Aorta (tissue), 5 donors: Measurements from ENCODE around the gene SLC44A4. TPM values are rescaled to one million over a fixed set of nuclear protein-coding genes. Genes with fewer than 3 reads are reported as not detected.

Source experiments
- ATAC-seq: fragments of 200-7000 bp; cut with Tn5 transposase; one replicate; pipeline ENCODE4 v1.9.1; 2022; ENCODE audit warnings: moderate library complexity; ENCODE audit not compliant: low FRiP score
- DNase-seq, 2 donors: peaks; one replicate each; pipeline ENCODE4 v3.0.0-alpha.2; 2020
- H3K27ac ChIP-seq, 2 donors: one replicate each; pipeline ENCODE4 v1.5.1; 2013; ENCODE audit warnings: low read length in 2 of 2, mild to moderate bottlenecking in 2 of 2, moderate library complexity in 2 of 2, control low read depth in 1 of 2, inconsistent platforms in 1 of 2, low read depth in 1 of 2
- H3K27me3 ChIP-seq, 2 donors: one replicate each; pipeline ENCODE4 v1.6.1; 2013; ENCODE audit warnings: control low read depth in 1 of 2, low read length in 1 of 2, mild to moderate bottlenecking in 1 of 2, moderate library complexity in 1 of 2; ENCODE audit not compliant: insufficient read depth in 2 of 2, control insufficient read depth in 1 of 2
- H3K36me3 ChIP-seq, 2 donors: one replicate each; pipeline ENCODE4 v1.6.1; 2013; ENCODE audit warnings: control low read depth in 1 of 2, low read length in 1 of 2, mild to moderate bottlenecking in 1 of 2; ENCODE audit not compliant: insufficient read depth in 2 of 2, control insufficient read depth in 1 of 2
- H3K4me1 ChIP-seq, 2 donors: one replicate each; pipeline ENCODE4 v1.6.1; 2013; ENCODE audit warnings: low read length in 2 of 2, control low read depth in 1 of 2, mild to moderate bottlenecking in 1 of 2, moderate library complexity in 1 of 2; ENCODE audit not compliant: insufficient read depth in 2 of 2, control insufficient read depth in 1 of 2
- H3K4me3 ChIP-seq, 2 donors: one replicate each; pipeline ENCODE4 v1.5.1; 2013; ENCODE audit warnings: low read length in 2 of 2, control low read depth in 1 of 2, mild to moderate bottlenecking in 1 of 2
- H3K9me3 ChIP-seq: one replicate; pipeline ENCODE4 v1.6.1; 2013; ENCODE audit warnings: mild to moderate bottlenecking, low read length; ENCODE audit not compliant: control insufficient read depth
- WGBS, 2 donors: extraction: QIAGEN DNeasy Blood & Tissue Kit; methylation state at CpG; one replicate each; pipeline ENCODE4 v1.1.7; 2013; 5-methylcytosine and 5-hydroxymethylcytosine counted together
- intact Hi-C, 2 donors: fragments of 100-400 bp; cut with DNase I; formaldehyde crosslinking; loops; one replicate each; pipeline versions ENCODE4 v1.14.2 to v1.15.0; 2022
- polyA plus RNA-seq, 2 donors: library from polyadenylated mRNA; stranded (reverse); fragments of 200-250 nt; gene quantifications; one replicate each; pipeline ENCODE4 v1.2.3, GENCODE V29; 2013
- total RNA-seq, 2 donors: library from RNA; stranded (reverse); fragmentation: NEBNext Ultra II Directional; extraction: Animal tissue kit (Norgen Biotek cat#: 25700); gene quantifications; one replicate each; pipeline ENCODE4 v1.2.1, GENCODE V29; 2021
- donor health status: healthy with polysubstance abuse.
- donor health status: Bipolar disorder and iron deficiency.
- donor health status: DM: no; HTN: no; CAD: no.
- donor health status: DM: no; HTN: no; CAD: no.
- donor health status: DM: yes; HTN: yes; CAD: no.

Gene SLC44A4
- total and polyA plus RNA-seq, 4 donors: 0.31 to 12.0 (median 1.0) TPM

DNA sequence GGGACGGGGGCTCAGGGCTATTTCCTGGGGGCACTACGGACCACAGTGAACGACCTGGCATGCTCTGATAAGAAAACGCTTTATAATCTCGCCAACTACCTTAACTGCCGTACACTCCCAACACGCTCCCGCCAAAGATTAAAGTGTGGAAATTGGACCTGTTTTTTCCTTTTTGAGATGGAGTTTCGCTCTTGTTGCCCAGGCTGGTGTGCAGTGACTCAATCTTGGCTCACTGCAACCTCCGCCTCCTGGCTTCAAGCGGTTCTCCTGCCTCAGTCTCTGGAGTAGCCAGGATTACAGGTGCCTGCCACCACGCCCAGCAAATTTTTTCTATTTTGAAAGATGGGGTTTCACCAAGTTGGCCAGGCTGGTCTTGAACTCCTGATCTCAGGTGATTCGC, 346 bp upstream of the SLC44A4 start:
- intact Hi-C loops: no loop called here
- Histone ChIP-seq H3K27me3 (no peaks in the 10 kb centered on the region), H3K27ac (no peak overlapping the region), H3K4me3 (no peak overlapping the region), H3K36me3 (peaks cover 0 to 12% of the 10 kb centered on the region in 2 donors), H3K9me3 (no peaks in the 10 kb centered on the region), H3K4me1 (no peaks in the 10 kb centered on the region)
- 74 to 76% methylated on average over 13 of the region's 13 CpGs for WGBS, 2 donors
- DNase-seq (no peak), ATAC-seq (no peak)

GRCh38 chr6:31878222-31878621, 575 bp downstream of the SLC44A4 start:
- no peak for ATAC-seq
- Histone ChIP-seq H3K9me3 (no peaks in the 10 kb centered on the region), H3K36me3 (peaks cover 0 to 9% of the 10 kb centered on the region in 2 donors), H3K4me1 (no peaks in the 10 kb centered on the region), H3K27ac (no peak overlapping the region), H3K27me3 (no peaks in the 10 kb centered on the region), H3K4me3 (no peak overlapping the region)
- intact Hi-C loops: no loop called here
- 74 to 80% methylated on average over 3 of the region's 3 CpGs for WGBS, 2 donors
- DNase-seq: no peak

DNA sequence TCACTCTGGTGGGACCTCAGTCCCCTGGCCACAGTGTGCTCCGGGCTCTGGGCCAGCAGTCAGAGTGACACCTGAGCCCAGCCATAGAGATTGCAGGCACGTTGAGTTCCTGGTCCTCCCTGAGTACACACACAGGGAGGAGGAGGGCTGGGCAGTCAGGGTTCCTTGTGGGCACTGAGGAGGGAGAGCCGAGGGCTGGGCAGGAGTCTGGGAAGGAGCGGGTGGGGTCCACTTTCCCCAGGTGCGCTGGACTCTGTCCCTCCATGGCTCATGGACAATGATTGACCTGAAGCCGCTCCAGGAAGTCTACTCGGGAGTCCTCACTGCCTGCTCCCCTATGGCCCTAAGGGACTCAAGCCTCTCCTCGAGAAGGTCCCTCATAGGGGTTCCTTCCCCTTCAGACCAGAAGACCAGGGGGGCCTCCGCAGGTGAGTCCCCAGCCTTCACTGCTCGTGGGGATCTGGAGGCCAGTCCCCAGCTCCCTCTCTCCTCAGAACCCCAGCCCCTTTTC, 1.1 kb downstream of the SLC44A4 start:
- Histone ChIP-seq H3K4me1 (no peaks in the 10 kb centered on the region), H3K9me3 (no peaks in the 10 kb centered on the region), H3K27me3 (no peaks in the 10 kb centered on the region), H3K36me3 (peaks cover 0 to 6% of the 10 kb centered on the region in 2 donors), H3K4me3 (no peak overlapping the region), H3K27ac (no peak overlapping the region)
- 70% methylated on average over 10 of the region's 10 CpGs for WGBS, 2 donors
- intact Hi-C loops: no loop called here
- DNase-seq: no peak
- no peak for ATAC-seq

- Histone ChIP-seq H3K4me1 (no peaks in the 10 kb centered on the region), H3K4me3 (no peak overlapping the region), H3K27ac (no peak overlapping the region), H3K9me3 (no peaks in the 10 kb centered on the region), H3K36me3 (peaks cover 0 to 6% of the 10 kb centered on the region in 2 donors), H3K27me3 (no peaks in the 10 kb centered on the region)
- no peak for DNase-seq
- no peak for ATAC-seq
- WGBS, 2 donors: 51 to 56% methylated on average over 3 of the region's 3 CpGs
- intact Hi-C loops: no loop called here
Measured at GRCh38 chr6:31877125-31877650, 1.6 kb downstream of the SLC44A4 start.

DNA sequence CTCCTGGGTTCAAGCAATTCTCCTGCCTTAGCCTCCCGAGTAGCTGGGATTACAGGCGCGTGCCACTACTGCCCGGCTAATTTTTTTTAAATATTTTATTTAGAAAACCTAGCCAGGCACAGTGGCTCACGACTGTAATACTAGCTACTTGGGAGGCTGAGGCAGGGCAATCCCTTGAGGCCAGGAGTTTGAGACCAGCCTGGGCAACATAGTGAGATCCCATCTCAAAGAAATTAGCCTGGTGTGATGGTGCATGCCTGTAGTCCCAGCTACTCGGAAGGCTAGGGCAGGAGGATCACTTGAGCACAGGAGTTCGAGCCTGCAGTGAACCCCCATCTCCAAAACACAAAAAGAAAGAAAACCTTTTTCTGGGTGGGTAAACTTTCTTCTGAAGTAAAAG, 2.4 kb downstream of the SLC44A4 start:
- no peak overlapping the region for H3K4me3 ChIP-seq
- no peaks in the 10 kb centered on the region for H3K9me3 ChIP-seq
- H3K27me3 ChIP-seq: no peaks in the 10 kb centered on the region
- H3K4me1 ChIP-seq: no peaks in the 10 kb centered on the region
- WGBS, 2 donors: 83 to 84% methylated on average over 7 of the region's 7 CpGs
- no peak overlapping the region for H3K27ac ChIP-seq
- DNase-seq: peak in 1 of 2 donors; percentile 8
- ATAC-seq: no peak
- H3K36me3 ChIP-seq: peaks cover 0 to 6% of the 10 kb centered on the region in 2 donors
- intact Hi-C loops: no loop called here

DNA sequence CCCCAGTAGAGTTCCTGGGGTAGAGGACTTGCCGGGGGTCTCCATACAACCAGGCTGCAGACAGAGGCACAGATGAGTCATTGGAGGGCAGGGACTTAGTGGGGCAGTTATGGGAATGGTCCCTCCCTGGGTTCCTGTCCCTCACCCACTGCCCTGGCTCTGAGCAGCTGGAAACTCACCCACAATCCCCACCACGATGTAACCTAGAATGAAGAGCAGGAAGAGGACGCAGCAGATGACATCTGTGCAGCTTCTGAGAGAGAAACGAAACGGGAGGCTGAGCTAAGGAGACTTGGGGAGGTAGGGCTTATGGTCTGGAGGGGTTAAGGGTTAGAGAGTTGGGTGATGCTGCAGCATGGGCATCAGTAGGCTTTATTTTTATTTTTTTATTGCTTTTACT, 2.9 kb downstream of the SLC44A4 start:
- no peak for ATAC-seq
- WGBS, 2 donors: 63 to 67% methylated on average over 5 of the region's 5 CpGs
- no peaks in the 10 kb centered on the region for H3K27me3 ChIP-seq
- H3K4me3 ChIP-seq: no peak overlapping the region
- no peaks in the 10 kb centered on the region for H3K4me1 ChIP-seq
- H3K27ac ChIP-seq: no peak overlapping the region
- no peak for DNase-seq
- H3K36me3 ChIP-seq: peaks cover 0 to 3% of the 10 kb centered on the region in 2 donors
- no peaks in the 10 kb centered on the region for H3K9me3 ChIP-seq
- intact Hi-C loops: no loop called here

- H3K27ac ChIP-seq: no peak overlapping the region
Measured at GRCh38 chr6:31874836-31875572, 3.8 kb downstream of the SLC44A4 start.

GRCh38 chr6:31874084-31874670, 4.6 kb downstream of the SLC44A4 start:
- Histone ChIP-seq H3K9me3 (no peaks in the 10 kb centered on the region), H3K27me3 (no peaks in the 10 kb centered on the region), H3K4me1 (no peaks in the 10 kb centered on the region), H3K36me3 (no peaks in the 10 kb centered on the region), H3K27ac (no peak overlapping the region), H3K4me3 (no peak overlapping the region)
- intact Hi-C loops: no loop called here
- no peak for DNase-seq
- WGBS, 2 donors: 51 to 68% methylated on average over 4 of the region's 4 CpGs
- no peak for ATAC-seq

More at GRCh38 chr6:31874836-31875572, 3.8 kb downstream of the SLC44A4 start:
- Histone ChIP-seq H3K4me3 (no peak overlapping the region), H3K36me3 (peaks cover 0 to 1% of the 10 kb centered on the region in 2 donors), H3K4me1 (no peaks in the 10 kb centered on the region), H3K27me3 (no peaks in the 10 kb centered on the region), H3K9me3 (no peaks in the 10 kb centered on the region)
- no peak for DNase-seq
- intact Hi-C loops: no loop called here
- 77 to 88% methylated on average over 5 of the region's 5 CpGs for WGBS, 2 donors
- no peak for ATAC-seq
